ENCODE measurements around the gene ULK4.

- TF ChIP-seq CTCF (IDR thresholded peaks at IDR 0.05 in 8 of 11, conservative IDR thresholded peaks at IDR 0.05 in 3 of 11) (no peak), POLR2A (IDR thresholded peaks at IDR 0.05) (no peak)
These were observed 668.7 kb downstream of the ULK4 start for GRCh38 chr3:41293169-41293681.

Measured in spleen (tissue), 7 donors.